ENCODE measurements around the gene SH3GLB1. TPM values are rescaled to one million over a fixed set of nuclear protein-coding genes. Genes with fewer than 3 reads are reported as not detected.

Gene SH3GLB1
- total RNA-seq, 1 experiment from 2014 or later: 47.6 TPM

GRCh38 chr1:86718786-86719185 is 14.4 kb downstream of the SH3GLB1 start:
- no peak overlapping the region for H3K4me3 ChIP-seq
- peaks cover 31% of the 10 kb centered on the region for H3K36me3 ChIP-seq (ENCODE audit: low read depth)
- H3K4me1 ChIP-seq (replicated peaks; ENCODE audit: insufficient read depth): no peaks in the 10 kb centered on the region
- DNase-seq: no peak
- no peak overlapping the region for H3K27ac ChIP-seq
- H4K20me1 ChIP-seq (ENCODE audit: insufficient read depth): peaks cover 14% of the 10 kb centered on the region
- no peaks in the 10 kb centered on the region for H3F3A ChIP-seq (ENCODE audit: insufficient read depth, low read depth)
- H3K27me3 ChIP-seq (ENCODE audit: insufficient read depth, low read depth): no peaks in the 10 kb centered on the region
- no peaks in the 10 kb centered on the region for H3K9me2 ChIP-seq (ENCODE audit: insufficient read depth)
- no peak for TF ChIP-seq EZH2 (IDR thresholded peaks at IDR 0.05; ENCODE audit: low read depth)
- TF ChIP-seq CTCF (conservative IDR thresholded peaks at IDR 0.05): no peak
- POLR2A ChIA-PET (ENCODE audit: unreplicated experiment): interaction anchor here (0.6 kb wide), 1 partner anchor 303 kb away, joined by 3 read pairs; no protein-coding TSS in a partner anchor
- CTCF ChIA-PET: interaction anchor here (0.6 kb wide), 1 partner anchor 15 kb away, joined by 10 read pairs; the partner anchor contains the start of gene SH3GLB1
- intact Hi-C loops (cut with micrococcal nuclease; ENCODE audit: unreplicated experiment): no loop called here
- BruUV-seq (replicated peaks): no TSS peak
- H3K9me3 ChIP-seq (ENCODE audit: insufficient read depth, low read depth): no peaks in the 10 kb centered on the region
- H3K79me2 ChIP-seq (ENCODE audit: low read depth): peaks cover 23% of the 10 kb centered on the region
- no peak overlapping the region for H3K4me2 ChIP-seq
- no peak overlapping the region for H2AFZ ChIP-seq

- peaks cover 26% of the 10 kb centered on the region for H3K36me3 ChIP-seq (ENCODE audit: low read depth)
- BruUV-seq (replicated peaks): no TSS peak
- H2AFZ ChIP-seq: no peak overlapping the region
- TF ChIP-seq EZH2 (IDR thresholded peaks at IDR 0.05; ENCODE audit: low read depth) (no peak), CTCF (conservative IDR thresholded peaks at IDR 0.05) (no peak)
- ChIA-PET POLR2A (ENCODE audit: unreplicated experiment) (no interaction called here), CTCF (no interaction called here)
- intact Hi-C loops (cut with micrococcal nuclease; ENCODE audit: unreplicated experiment): no loop called here
- H3K4me1 ChIP-seq (replicated peaks; ENCODE audit: insufficient read depth): no peaks in the 10 kb centered on the region
- DNase-seq: no peak
- no peaks in the 10 kb centered on the region for H3F3A ChIP-seq (ENCODE audit: insufficient read depth, low read depth)
- no peaks in the 10 kb centered on the region for H3K27me3 ChIP-seq (ENCODE audit: insufficient read depth, low read depth)
- no peaks in the 10 kb centered on the region for H3K79me2 ChIP-seq (ENCODE audit: low read depth)
- H4K20me1 ChIP-seq (ENCODE audit: insufficient read depth): peaks cover 9% of the 10 kb centered on the region
- no peak overlapping the region for H3K27ac ChIP-seq
- no peak overlapping the region for H3K4me3 ChIP-seq
- H3K9me3 ChIP-seq (ENCODE audit: insufficient read depth, low read depth): no peaks in the 10 kb centered on the region
- H3K4me2 ChIP-seq: no peak overlapping the region
- no peaks in the 10 kb centered on the region for H3K9me2 ChIP-seq (ENCODE audit: insufficient read depth)
These were observed 27.0 kb downstream of the SH3GLB1 start for GRCh38 chr1:86731416-86731815.

GRCh38 chr1:86733340-86733739 is 29.0 kb downstream of the SH3GLB1 start:
- intact Hi-C loops (cut with micrococcal nuclease; ENCODE audit: unreplicated experiment): no loop called here
- no peak overlapping the region for H3K4me2 ChIP-seq
- BruUV-seq (replicated peaks): no TSS peak

More at GRCh38 chr1:86733340-86733739, 29.0 kb downstream of the SH3GLB1 start:
- no peaks in the 10 kb centered on the region for H3K9me2 ChIP-seq (ENCODE audit: insufficient read depth)
- no peak overlapping the region for H2AFZ ChIP-seq
- H4K20me1 ChIP-seq (ENCODE audit: insufficient read depth): peaks cover 13% of the 10 kb centered on the region
- TF ChIP-seq EZH2 (IDR thresholded peaks at IDR 0.05; ENCODE audit: low read depth) (no peak), CTCF (conservative IDR thresholded peaks at IDR 0.05) (no peak)
- no peaks in the 10 kb centered on the region for H3F3A ChIP-seq (ENCODE audit: insufficient read depth, low read depth)
- no peak overlapping the region for H3K27ac ChIP-seq
- no peak overlapping the region for H3K4me3 ChIP-seq
- no peak for DNase-seq
- H3K4me1 ChIP-seq (replicated peaks; ENCODE audit: insufficient read depth): no peaks in the 10 kb centered on the region
- ChIA-PET CTCF (interaction anchor here (0.7 kb wide), 1 partner anchor 73 kb away, joined by 3 read pairs; no protein-coding TSS in a partner anchor), POLR2A (ENCODE audit: unreplicated experiment) (interaction anchor here (0.7 kb wide), 1 partner anchor 15 kb away, joined by 3 read pairs; no protein-coding TSS in a partner anchor)
- no peaks in the 10 kb centered on the region for H3K27me3 ChIP-seq (ENCODE audit: insufficient read depth, low read depth)
- no peaks in the 10 kb centered on the region for H3K9me3 ChIP-seq (ENCODE audit: insufficient read depth, low read depth)
- H3K36me3 ChIP-seq (ENCODE audit: low read depth): peaks cover 31% of the 10 kb centered on the region
- no peaks in the 10 kb centered on the region for H3K79me2 ChIP-seq (ENCODE audit: low read depth)

Data from PC-9 (cell line).